IMR-90 (cell line): ENCODE measurements around the gene SLC40A1. TPM values are rescaled to one million over a fixed set of nuclear protein-coding genes. Genes with fewer than 3 reads are reported as not detected.
A peak's percentile ranks its signal among the peaks of the same experiment; 100 is the strongest.

ENCODE experiments used
- ATAC-seq: fragments of 200-7000 bp; cut with Tn5 transposase; 2 replicates; pipeline ENCODE4 v1.9.1; 2020; ENCODE audit warnings: low read depth, mild to moderate bottlenecking, moderate library complexity
- BruUV-seq: library from RNA; stranded (reverse); fragments of 400-500 nt; replicated peaks from 2 replicates; lab custom pipeline; 2021; lab: Mats Ljungman, UMichigan
- CTCF ChIA-PET: fragments of 300-600 bp; formaldehyde crosslinking; extraction: SDS; loops from one replicate; lab custom pipeline; 2021; ENCODE audit warnings: antibody characterized with exemption; lab: Yijun Ruan, JAX
- POLR2A ChIA-PET: fragments of 300-600 bp; sonication (Branson Sonifier 250); formaldehyde crosslinking; loops from one replicate; lab custom pipeline; 2022; ENCODE audit warnings: antibody characterized with exemption; ENCODE audit not compliant: unreplicated experiment; lab: Charles Lee
- DNase-seq: peaks from one replicate; pipeline ENCODE4 v3.0.0; 2013
- H2AFZ ChIP-seq: replicated peaks from 2 replicates; pipeline ENCODE3; 2013; ENCODE audit warnings: low read length, mild to moderate bottlenecking; ENCODE audit not compliant: poor library complexity
- H2AK5ac ChIP-seq: 2 replicates; pipeline ENCODE4 v1.6.1; 2013; ENCODE audit warnings: low read depth, low read length, inconsistent platforms
- H2AK9ac ChIP-seq: replicated peaks from 2 replicates; pipeline ENCODE3; 2013; ENCODE audit warnings: mild to moderate bottlenecking, low read depth, low read length, moderate library complexity; ENCODE audit not compliant: poor library complexity
- H2BK120ac ChIP-seq: 2 replicates; pipeline ENCODE4 v1.6.1; 2013; ENCODE audit warnings: low read depth, low read length, inconsistent platforms
- H2BK15ac ChIP-seq: 3 replicates; pipeline ENCODE4 v1.6.1; 2013; ENCODE audit warnings: low read depth, low read length, inconsistent platforms
- H2BK20ac ChIP-seq: 2 replicates; pipeline ENCODE4 v1.6.1; 2013; ENCODE audit warnings: low read depth, mild to moderate bottlenecking, inconsistent platforms, low read length, moderate library complexity
- H2BK5ac ChIP-seq: 2 replicates; pipeline ENCODE4 v1.6.1; 2013; ENCODE audit warnings: mild to moderate bottlenecking, low read depth, low read length, inconsistent platforms; ENCODE audit not compliant: poor library complexity, severe bottlenecking
- H3K14ac ChIP-seq: replicated peaks from 2 replicates; pipeline ENCODE4 v1.6.1; 2013; ENCODE audit warnings: low read depth, low read length, inconsistent platforms
- H3K18ac ChIP-seq: 2 replicates; pipeline ENCODE4 v1.6.1; 2013; ENCODE audit warnings: low read depth, low read length, control low read depth
- H3K23ac ChIP-seq: 2 replicates; pipeline ENCODE4 v1.6.1; 2013; ENCODE audit warnings: low read depth, low read length, inconsistent platforms
- H3K27ac ChIP-seq: 2 replicates; pipeline ENCODE4 v1.5.1; 2013; ENCODE audit warnings: mild to moderate bottlenecking, control low read depth, low read length; ENCODE audit not compliant: insufficient read depth
- H3K27me3 ChIP-seq: 2 replicates; pipeline ENCODE4 v1.6.1; 2013; ENCODE audit warnings: low read length; ENCODE audit not compliant: control insufficient read depth, insufficient read depth
- H3K36me3 ChIP-seq: 2 replicates; pipeline ENCODE4 v1.6.1; 2013; ENCODE audit warnings: low read length, mixed read lengths; ENCODE audit not compliant: control insufficient read depth, insufficient read depth
- H3K4ac ChIP-seq: 2 replicates; pipeline ENCODE4 v1.6.1; 2013; ENCODE audit warnings: low read depth, low read length, inconsistent platforms
- H3K4me1 ChIP-seq: 2 replicates; pipeline ENCODE4 v1.6.1; 2013; ENCODE audit warnings: low read length, mixed read lengths; ENCODE audit not compliant: control insufficient read depth, insufficient read depth
- H3K4me2 ChIP-seq: 2 replicates; pipeline ENCODE4 v1.6.1; 2013; ENCODE audit warnings: low read depth, mild to moderate bottlenecking, control low read depth, low read length, moderate library complexity
- H3K4me3 ChIP-seq: 2 replicates; pipeline ENCODE4 v1.5.1; 2013; ENCODE audit warnings: low read depth, mild to moderate bottlenecking, control low read depth, low read length, moderate library complexity; ENCODE audit not compliant: insufficient read depth
- H3K56ac ChIP-seq: 2 replicates; pipeline ENCODE4 v1.6.1; 2013; ENCODE audit warnings: low read length, inconsistent platforms; ENCODE audit not compliant: insufficient read depth; ENCODE audit errors: extremely low read depth
- H3K79me1 ChIP-seq, 2 experiments: 2 replicates each; pipeline ENCODE4 v1.6.1; 2013; ENCODE audit warnings: low read length in 2 of 2, inconsistent platforms in 1 of 2, low read depth in 1 of 2
- H3K9ac ChIP-seq: 2 replicates; pipeline ENCODE4 v1.6.1; 2013; ENCODE audit warnings: low read depth, low read length, control low read depth
- H3K9me1 ChIP-seq: 2 replicates; pipeline ENCODE4 v1.6.1; 2013; ENCODE audit warnings: low read length, inconsistent platforms; ENCODE audit not compliant: insufficient read depth
- H3K9me3 ChIP-seq: 2 replicates; pipeline ENCODE4 v1.6.1; 2013; ENCODE audit warnings: low read length; ENCODE audit not compliant: control insufficient read depth, insufficient read depth
- H4K20me1 ChIP-seq: 2 replicates; pipeline ENCODE4 v1.6.1; 2013; ENCODE audit warnings: low read length, inconsistent platforms; ENCODE audit not compliant: insufficient read depth
- H4K5ac ChIP-seq: 2 replicates; pipeline ENCODE4 v1.6.1; 2013; ENCODE audit warnings: mild to moderate bottlenecking, low read depth, low read length, control low read depth
- H4K8ac ChIP-seq, 2 experiments: 2 replicates each; pipeline ENCODE4 v1.6.1; 2013; ENCODE audit warnings: low read depth in 2 of 2, low read length in 2 of 2, control low read depth in 1 of 2, inconsistent platforms in 1 of 2
- H4K91ac ChIP-seq: 2 replicates; pipeline ENCODE4 v1.6.1; 2013; ENCODE audit warnings: low read depth, low read length, inconsistent platforms; ENCODE audit not compliant: insufficient read depth
- CEBPB ChIP-seq: IDR thresholded peaks from 2 replicates; pipeline ENCODE4 v1.6.1; 2012; ENCODE audit warnings: low read depth, low read length, improper control_type of control experiment
- CHD1 ChIP-seq: IDR thresholded peaks from 2 replicates; pipeline ENCODE4 v1.6.1; 2012; ENCODE audit warnings: low read depth, low read length, improper control_type of control experiment
- CTCF ChIP-seq: conservative IDR thresholded peaks from 2 replicates; pipeline ENCODE4 v1.5.1; 2012; ENCODE audit warnings: mild to moderate bottlenecking, low read depth, low read length, improper control_type of control experiment
- MXI1 ChIP-seq: IDR thresholded peaks from 2 replicates; pipeline ENCODE4 v1.6.1; 2012; ENCODE audit warnings: low read depth, mild to moderate bottlenecking, low read length, moderate library complexity, borderline replicate concordance
- POLR2A ChIP-seq: IDR thresholded peaks from 2 replicates; pipeline ENCODE4 v1.6.1; 2012; ENCODE audit warnings: mild to moderate bottlenecking, low read depth, low read length
- RAD21 ChIP-seq: IDR thresholded peaks from 2 replicates; pipeline ENCODE4 v1.6.1; 2012; ENCODE audit warnings: low read length, improper control_type of control experiment
- RCOR1 ChIP-seq: IDR thresholded peaks from 2 replicates; pipeline ENCODE4 v1.6.1; 2012; ENCODE audit warnings: mild to moderate bottlenecking, low read length, improper control_type of control experiment; ENCODE audit not compliant: insufficient replicate concordance
- RFX5 ChIP-seq: IDR thresholded peaks from 2 replicates; pipeline ENCODE4 v1.8.0; 2012; ENCODE audit warnings: low read depth, mild to moderate bottlenecking, low read length, moderate library complexity
- SMC3 ChIP-seq: fragments of 150-350 bp; IDR thresholded peaks from 2 replicates; pipeline ENCODE4 v1.6.1; 2016; ENCODE audit warnings: low read depth, mild to moderate bottlenecking, antibody characterized with exemption, low read length, moderate library complexity
- WGBS, 2 experiments: methylation state at CpG; one replicate each; pipeline versions ENCODE4 v1.1.5 to v1.1.7; 2013; ENCODE audit warnings: missing lambda C conversion rate in 2 of 2; ENCODE audit not compliant: insufficient read length in 1 of 2; ENCODE audit errors: extremely low coverage in 2 of 2; 5-methylcytosine and 5-hydroxymethylcytosine counted together
- dilution Hi-C: fragments of 300-500 bp; cut with HindIII; formaldehyde crosslinking; loops from one replicate; pipeline ENCODE4 v1.14.3; 2018; ENCODE audit warnings: low sequenced_read_pairs; ENCODE audit not compliant: unreplicated experiment
- in situ Hi-C: fragments of 300-500 bp; cut with MboI; formaldehyde crosslinking; loops from 3 replicates; pipeline ENCODE4 v1.14.3; 2019; ENCODE audit warnings: low sequenced_read_pairs, inconsistent platforms, mixed read lengths
- intact Hi-C: fragments of 100-400 bp; cut with micrococcal nuclease; formaldehyde crosslinking; loops from 2 replicates; pipeline ENCODE4 v1.10.0; 2022
- polyA plus RNA-seq, 3 experiments: library from polyadenylated mRNA; depleted of rRNA; stranded (reverse); fragments of >200 nt; gene quantifications; 2 replicates each; pipeline ENCODE4 v1.2.3, GENCODE V29; 2012; ENCODE audit warnings: low replicate concordance in 1 of 3
- total RNA-seq: library from RNA; depleted of rRNA; stranded (reverse); fragments of >200 nt; gene quantifications from 2 replicates; pipeline ENCODE4 v1.2.3, GENCODE V29; 2012

SLC40A1 gene
- total and polyA plus RNA-seq, 2 of the 4 experiments (the other 2 are of a cell fraction): 1.5 to 5.0 TPM

- Histone ChIP-seq H2BK5ac (no peak overlapping the region), H3K56ac (no peak overlapping the region), H4K20me1 (no peaks in the 10 kb centered on the region), H2BK120ac (no peak overlapping the region), H3K4me2 (no peak overlapping the region), H3K18ac (no peak overlapping the region), H2AFZ (no peak overlapping the region), H3K36me3 (no peaks in the 10 kb centered on the region), H2AK9ac (no peak overlapping the region), H3K4me3 (no peak overlapping the region), H3K14ac (no peak overlapping the region), H2BK20ac (no peak overlapping the region), H2AK5ac (no peak overlapping the region), H4K91ac (no peak overlapping the region), H3K23ac (no peak overlapping the region), H3K27ac (no peak overlapping the region), H3K4ac (no peak overlapping the region), H3K4me1 (peaks cover 6% of the 10 kb centered on the region), H2BK15ac (no peak overlapping the region), H3K9ac (no peak overlapping the region), H3K79me1 (no peaks in the 10 kb centered on the region), H3K9me1 (no peaks in the 10 kb centered on the region), H4K8ac (no peak overlapping the region), H3K27me3 (no peaks in the 10 kb centered on the region), H3K9me3 (no peaks in the 10 kb centered on the region), H4K5ac (no peak overlapping the region)
- BruUV-seq: no TSS peak
- intact Hi-C loops (loop anchor here (5.0 kb wide), 1 partner anchor 46 kb away; no protein-coding TSS in a partner anchor), in situ Hi-C loops (no loop called here), dilution Hi-C loops (no loop called here)
- ChIA-PET POLR2A (no interaction called here), CTCF (no interaction called here)
- TF ChIP-seq CEBPB (no peak), POLR2A (no peak), RFX5 (no peak), MXI1 (no peak), SMC3 (no peak), RAD21 (no peak), CHD1 (no peak), CTCF (no peak), RCOR1 (no peak)
- WGBS, 2 experiments: no CpG with 5 or more reads among the region's 1 CpG
- ATAC-seq: no peak
- DNase-seq: peak; percentile 34
Observed at GRCh38 chr2:189553504-189554088, 27.0 kb downstream of the SLC40A1 start.
